Duodenal mucosa (tissue), 2 donors: Measurements from ENCODE around the gene CORO1C.
"Not testable (repeated sequence)": the region's sequence is repeated elsewhere in the genome, so short reads cannot be mapped to it uniquely, and the experiment has no call there.

Source experiments
- H3K27ac ChIP-seq: one replicate; pipeline ENCODE4 v1.7.0; 2013; ENCODE audit warnings: low read depth, low read length
- H3K27me3 ChIP-seq, 2 donors: one replicate each; pipeline ENCODE4 v1.7.0; 2013; ENCODE audit warnings: low read length in 2 of 2, control low read depth in 1 of 2; ENCODE audit not compliant: insufficient read depth in 2 of 2, control insufficient read depth in 1 of 2
- H3K36me3 ChIP-seq, 2 donors: one replicate each; pipeline ENCODE4 v1.7.0; 2013; ENCODE audit warnings: low read length in 2 of 2, control low read depth in 1 of 2; ENCODE audit not compliant: insufficient read depth in 2 of 2, control insufficient read depth in 1 of 2
- H3K4me1 ChIP-seq, 2 donors: one replicate each; pipeline ENCODE4 v1.7.0; 2013; ENCODE audit warnings: low read length in 2 of 2, control low read depth in 1 of 2; ENCODE audit not compliant: insufficient read depth in 2 of 2, control insufficient read depth in 1 of 2
- H3K4me3 ChIP-seq, 2 donors: one replicate each; pipeline ENCODE4 v1.7.0; 2013; ENCODE audit warnings: low read length in 2 of 2, low read depth in 1 of 2
- H3K9ac ChIP-seq, 2 donors: one replicate each; pipeline ENCODE4 v1.7.0; 2013; ENCODE audit warnings: low read length in 2 of 2, low read depth in 1 of 2
- H3K9me3 ChIP-seq, 2 donors: one replicate each; pipeline ENCODE4 v1.7.0; 2013; ENCODE audit warnings: low read length in 2 of 2, control low read depth in 1 of 2; ENCODE audit not compliant: control insufficient read depth in 1 of 2

CORO1C gene

DNA sequence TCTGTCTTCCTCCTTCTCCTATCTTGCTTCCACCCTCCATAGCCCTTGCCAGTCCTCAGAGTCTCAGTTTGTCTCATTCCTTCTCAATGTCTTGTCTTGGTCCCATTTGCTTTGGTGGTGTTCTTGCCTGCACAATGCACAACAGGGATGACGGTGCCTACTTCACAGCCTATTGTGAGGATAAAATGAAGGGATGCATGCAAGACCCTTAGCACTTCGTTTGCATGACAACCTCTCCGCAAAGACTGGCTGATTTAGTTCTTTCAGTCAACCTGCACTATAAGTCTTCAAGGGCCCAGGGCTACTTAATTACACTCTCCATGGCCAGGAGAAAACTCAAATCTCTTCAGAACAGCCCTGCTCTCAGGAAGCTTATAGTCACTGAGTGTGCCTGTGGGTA is 106.1 kb downstream of the CORO1C start:
- Histone ChIP-seq H3K9ac (no peak overlapping the region), H3K4me1 (peaks cover 11 to 16% of the 10 kb centered on the region in 2 donors), H3K27me3 (no peaks in the 10 kb centered on the region), H3K27ac (no peak overlapping the region), H3K36me3 (peaks cover 0 to 8% of the 10 kb centered on the region in 2 donors), H3K9me3 (no peaks in the 10 kb centered on the region), H3K4me3 (no peak overlapping the region)

DNA sequence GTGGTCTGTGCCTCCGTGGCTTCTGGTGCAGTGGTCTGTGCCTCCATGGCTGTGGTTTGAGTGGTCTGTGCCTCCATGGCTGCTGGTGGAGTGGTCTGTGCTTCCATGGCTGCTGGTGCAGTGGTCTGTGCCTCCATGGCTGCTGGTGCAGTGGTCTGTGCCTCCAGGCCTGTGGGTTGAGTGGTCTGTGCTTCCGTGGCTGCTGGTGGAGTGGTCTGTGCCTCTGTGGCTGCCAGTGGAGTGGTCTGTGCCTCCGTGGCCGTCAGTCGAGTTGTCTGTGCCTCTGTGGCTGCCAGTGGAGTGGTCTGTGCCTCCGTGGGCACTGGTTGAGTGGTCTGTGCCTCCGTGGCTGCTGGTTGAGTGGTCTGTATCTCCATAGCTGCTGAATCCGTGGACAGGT is 107.7 kb downstream of the CORO1C start:
- H3K9ac ChIP-seq: no peak overlapping the region
- H3K27me3 ChIP-seq: no peaks in the 10 kb centered on the region
- no peaks in the 10 kb centered on the region for H3K9me3 ChIP-seq
- H3K36me3 ChIP-seq: peaks cover 0 to 8% of the 10 kb centered on the region in 2 donors
- H3K4me1 ChIP-seq: peaks cover 4 to 13% of the 10 kb centered on the region in 2 donors
- no peak overlapping the region for H3K4me3 ChIP-seq
- H3K27ac ChIP-seq: no peak overlapping the region

DNA sequence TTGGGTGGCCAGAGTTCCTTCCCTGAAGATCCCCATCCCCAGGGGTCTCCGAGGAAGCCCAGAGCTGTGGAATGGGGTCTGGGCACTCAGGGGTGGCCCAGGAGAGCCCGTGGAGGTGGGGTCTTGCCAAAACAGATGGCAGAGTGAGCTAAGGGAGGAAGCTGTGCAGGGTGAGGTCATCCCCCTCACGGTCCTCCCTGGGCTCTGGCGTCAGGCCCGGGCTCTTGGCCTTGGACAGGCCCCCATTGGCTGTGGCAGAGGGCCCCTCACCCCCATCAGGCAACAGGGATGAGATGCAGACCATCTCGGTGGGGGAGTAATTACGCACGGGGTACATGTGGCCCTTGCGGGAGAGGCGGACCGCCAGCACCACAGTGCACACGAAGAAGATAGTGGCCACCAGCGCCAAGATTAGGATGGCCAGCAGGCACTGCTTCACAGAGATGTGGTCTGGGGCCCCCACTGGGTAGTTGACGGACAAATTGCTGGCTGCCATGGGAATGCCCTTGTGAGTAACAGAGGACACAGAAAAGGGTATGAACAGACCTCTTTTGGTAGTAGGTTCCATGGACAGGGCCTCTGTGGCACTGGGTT is 108.3 kb downstream of the CORO1C start:
- no peaks in the 10 kb centered on the region for H3K27me3 ChIP-seq
- H3K9me3 ChIP-seq: no peaks in the 10 kb centered on the region
- H3K27ac ChIP-seq: no peak overlapping the region
- H3K4me3 ChIP-seq: no peak overlapping the region
- peaks cover under 1 to 11% of the 10 kb centered on the region in 2 donors for H3K4me1 ChIP-seq
- peaks cover 0 to 8% of the 10 kb centered on the region in 2 donors for H3K36me3 ChIP-seq
- no peak overlapping the region for H3K9ac ChIP-seq

DNA sequence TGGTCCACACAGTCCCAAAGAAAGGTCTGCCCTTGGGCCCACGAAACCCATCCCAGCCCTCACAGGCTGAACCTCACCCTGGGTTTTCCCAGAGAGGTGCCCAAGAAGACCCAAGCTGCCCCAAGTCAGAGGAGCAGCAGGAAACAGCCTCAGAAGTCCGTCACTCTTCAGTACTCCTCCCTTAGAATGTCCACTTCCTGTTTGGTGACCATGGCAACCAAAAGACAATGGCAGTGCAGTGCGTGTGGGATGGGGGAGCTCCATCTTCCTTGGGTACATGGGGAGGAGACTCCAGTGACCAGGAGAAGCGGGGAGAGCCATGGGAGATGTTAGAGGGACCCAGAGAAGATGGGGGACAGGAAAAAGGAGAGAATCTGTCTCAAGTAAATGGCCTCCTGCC is 108.9 kb downstream of the CORO1C start:
- peaks cover 0 to 8% of the 10 kb centered on the region in 2 donors for H3K36me3 ChIP-seq
- H3K27me3 ChIP-seq: no peaks in the 10 kb centered on the region
- no peaks in the 10 kb centered on the region for H3K9me3 ChIP-seq
- peaks cover 5 to 11% of the 10 kb centered on the region in 2 donors for H3K4me1 ChIP-seq
- H3K27ac ChIP-seq: no peak overlapping the region
- no peak overlapping the region for H3K4me3 ChIP-seq
- no peak overlapping the region for H3K9ac ChIP-seq

DNA sequence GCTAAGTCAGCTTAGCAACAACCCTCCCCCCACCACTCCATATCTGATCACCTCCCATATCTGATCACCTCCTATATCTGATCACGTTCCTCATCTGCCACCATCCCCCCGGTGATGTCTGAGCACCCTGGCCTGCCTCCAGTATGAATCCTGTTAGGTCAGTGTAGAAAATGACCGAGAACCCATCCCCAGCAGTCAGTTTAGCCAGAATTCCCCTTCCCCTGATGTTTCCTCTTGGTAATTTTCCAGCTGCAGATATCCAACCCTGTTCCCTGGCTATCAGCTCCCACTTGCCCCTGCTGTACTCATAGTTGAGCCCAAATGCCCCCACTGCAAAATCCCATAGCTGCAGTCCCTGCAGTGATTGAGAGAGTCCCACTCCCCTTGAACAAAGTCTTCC is 110.2 kb downstream of the CORO1C start:
- Histone ChIP-seq H3K4me1 (peaks cover 12 to 14% of the 10 kb centered on the region in 2 donors), H3K9ac (no peak overlapping the region), H3K27ac (no peak overlapping the region), H3K4me3 (no peak overlapping the region), H3K27me3 (no peaks in the 10 kb centered on the region), H3K36me3 (peaks cover 0 to 8% of the 10 kb centered on the region in 2 donors), H3K9me3 (no peaks in the 10 kb centered on the region)

DNA sequence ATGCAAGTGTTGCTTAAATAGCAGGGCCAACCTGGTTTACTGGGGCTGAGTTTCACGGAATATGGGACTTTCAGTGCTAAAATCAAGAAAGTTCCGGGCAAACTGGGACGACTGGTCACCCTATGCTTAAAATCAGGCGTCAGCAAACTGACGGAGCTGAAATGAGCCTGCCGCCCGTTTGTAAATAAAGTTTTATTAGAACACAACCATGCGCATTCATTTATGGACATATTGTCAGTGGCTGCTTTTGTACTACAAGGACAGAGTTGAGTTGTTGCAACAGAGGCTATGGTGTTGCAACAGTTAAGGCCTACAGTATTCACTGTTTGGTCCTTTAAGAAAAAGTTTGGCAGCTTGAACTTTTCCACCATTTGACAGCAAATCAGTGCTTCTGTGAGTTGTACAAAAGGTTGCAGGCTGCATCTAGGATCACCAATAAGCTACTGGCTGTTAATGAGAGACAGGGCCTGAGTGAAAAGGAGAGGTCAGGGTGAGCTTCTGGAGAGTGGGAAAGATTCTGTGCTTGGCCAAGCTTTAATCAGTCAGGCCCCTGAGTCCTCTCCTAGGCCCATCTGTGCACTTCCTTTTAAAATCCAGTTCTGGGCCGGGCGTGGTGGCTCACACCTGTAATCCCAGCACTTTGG is 111.0 kb downstream of the CORO1C start:
- Histone ChIP-seq H3K27me3 (no peaks in the 10 kb centered on the region), H3K9me3 (peaks cover 3 to 5% of the 10 kb centered on the region in 2 donors), H3K9ac (no peak overlapping the region), H3K27ac (no peak overlapping the region), H3K36me3 (peaks cover 0 to 8% of the 10 kb centered on the region in 2 donors), H3K4me3 (no peak overlapping the region), H3K4me1 (peaks cover 12 to 14% of the 10 kb centered on the region in 2 donors)

DNA sequence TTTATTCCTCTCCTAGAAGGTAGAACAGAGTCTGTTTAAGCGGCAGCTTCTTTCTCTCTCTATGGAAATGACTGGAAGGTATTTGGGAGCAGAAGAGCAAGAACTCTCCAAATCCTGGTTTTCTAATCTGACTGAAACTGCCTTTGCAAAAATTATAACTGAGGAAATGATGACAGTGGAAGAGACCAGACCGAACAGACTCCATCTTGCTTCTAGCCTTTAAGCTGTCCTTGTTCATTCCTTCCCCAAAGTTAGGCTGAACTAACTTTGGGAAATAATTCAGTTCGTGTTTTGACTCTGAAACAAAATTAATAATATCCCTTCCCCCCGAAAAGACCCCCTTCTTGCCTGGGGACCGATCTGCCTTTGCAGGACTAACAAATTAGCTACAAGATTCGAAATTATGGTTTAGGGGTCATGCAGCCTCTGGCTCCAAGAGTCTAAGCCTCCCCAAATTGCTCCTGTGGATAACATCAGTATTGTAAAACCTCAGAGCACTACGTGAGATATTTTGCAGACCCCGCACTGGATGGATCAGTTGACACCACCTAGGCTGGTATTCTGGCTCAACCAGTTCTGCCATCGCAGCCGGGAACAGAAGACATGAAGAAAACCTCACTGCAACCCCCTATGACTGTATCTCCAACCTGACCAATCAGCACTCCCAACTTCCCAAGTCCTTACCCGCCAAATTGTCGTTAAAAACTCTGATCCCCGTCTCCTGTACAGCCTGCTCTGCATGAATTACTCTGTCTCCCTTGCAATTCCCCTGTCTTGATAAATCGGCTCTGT is 111.8 kb downstream of the CORO1C start:
- Histone ChIP-seq H3K27me3 (no peaks in the 10 kb centered on the region), H3K4me3 (no peak overlapping the region), H3K9ac (no peak overlapping the region), H3K36me3 (peaks cover 0 to 8% of the 10 kb centered on the region in 2 donors), H3K27ac (no peak overlapping the region), H3K9me3 (peaks cover 3 to 5% of the 10 kb centered on the region in 2 donors), H3K4me1 (peaks cover 12 to 14% of the 10 kb centered on the region in 2 donors)

DNA sequence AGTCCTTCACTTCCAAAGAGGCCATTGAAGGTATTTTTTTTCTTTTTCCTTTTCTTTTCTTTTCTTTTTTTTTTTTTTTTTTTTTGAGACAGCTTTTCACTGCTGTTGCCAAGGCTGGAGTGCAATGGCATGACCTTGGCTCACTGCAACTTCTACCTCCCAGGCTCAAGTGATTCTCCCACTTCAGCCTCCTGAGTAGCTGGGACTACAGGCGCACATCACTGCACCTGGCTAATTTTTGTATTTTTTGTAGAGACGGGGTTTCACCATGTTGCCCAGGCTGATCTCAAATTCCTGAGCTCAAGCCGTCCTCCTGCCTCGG is 112.4 kb downstream of the CORO1C start:
- not testable (repeated sequence) for H3K27me3 ChIP-seq, H3K36me3 ChIP-seq, H3K27ac ChIP-seq, H3K4me3 ChIP-seq, H3K9me3 ChIP-seq, H3K9ac ChIP-seq
- peaks cover 12 to 14% of the 10 kb centered on the region in 2 donors for H3K4me1 ChIP-seq

DNA sequence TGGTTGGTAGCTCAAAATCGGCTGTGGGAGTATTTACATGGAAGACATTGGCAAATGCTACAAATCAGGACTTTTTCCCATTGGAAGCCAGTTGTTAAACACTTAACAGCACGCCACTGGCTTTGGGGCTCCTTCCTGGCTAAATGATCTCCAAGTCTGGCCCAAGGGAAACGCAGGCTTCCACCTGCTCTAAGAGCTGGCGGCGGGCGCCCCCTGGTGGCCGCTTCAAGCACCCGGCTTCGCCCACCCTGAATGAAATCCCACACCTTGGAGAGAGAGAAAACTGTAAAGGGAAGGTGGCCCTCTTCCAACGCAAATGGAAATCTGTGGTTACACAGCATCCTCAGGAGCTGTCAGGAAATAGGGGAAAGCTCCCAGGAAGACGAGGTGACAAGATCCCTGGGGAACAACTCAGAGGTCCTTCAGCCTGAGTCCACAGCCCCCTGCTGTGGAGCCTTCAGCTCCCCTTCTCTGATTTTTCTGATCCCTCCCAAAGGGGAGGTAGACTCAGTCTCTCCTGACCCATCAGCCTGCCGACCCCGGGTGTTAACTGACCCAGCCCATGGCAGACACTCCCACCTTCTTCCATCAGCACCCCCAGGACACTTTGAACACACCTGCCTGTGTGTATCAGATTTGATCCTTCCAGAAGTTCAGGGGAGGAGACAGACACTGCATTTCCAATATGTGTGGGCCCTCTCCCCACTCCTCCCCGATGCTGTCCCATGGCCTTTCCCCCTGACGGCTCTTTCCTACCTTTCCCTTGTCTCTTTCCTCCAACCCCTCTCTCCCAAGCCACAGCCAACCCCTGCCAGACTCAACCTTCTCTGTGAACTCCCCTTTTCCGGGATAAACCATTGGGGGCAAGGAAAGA is 113.0 kb downstream of the CORO1C start:
- Histone ChIP-seq H3K27ac (no peak overlapping the region), H3K4me3 (no peak overlapping the region), H3K4me1 (peaks cover 12 to 14% of the 10 kb centered on the region in 2 donors), H3K27me3 (no peaks in the 10 kb centered on the region), H3K9ac (no peak overlapping the region), H3K36me3 (peaks cover 0 to 2% of the 10 kb centered on the region in 2 donors), H3K9me3 (peaks cover 3 to 5% of the 10 kb centered on the region in 2 donors)
